Effector memory CD4-positive, alpha-beta T cell (primary cell): ENCODE results near the gene D2HGDH.

Source experiments
- DNase-seq, 3 donors: peaks; one replicate each; pipeline ENCODE4 v3.0.0-alpha.2; 2020
- H3K27ac ChIP-seq: 2 replicates; pipeline ENCODE4 v1.7.0; 2013; ENCODE audit warnings: mild to moderate bottlenecking, low read length, moderate library complexity; ENCODE audit not compliant: insufficient read depth, poor library complexity, severe bottlenecking
- H3K27me3 ChIP-seq: replicated peaks from 2 replicates; pipeline ENCODE4 v1.7.0; 2013; ENCODE audit warnings: mild to moderate bottlenecking, low read length; ENCODE audit not compliant: insufficient read depth, control insufficient read depth, poor library complexity, severe bottlenecking
- H3K36me3 ChIP-seq: 2 replicates; pipeline ENCODE4 v1.7.0; 2013; ENCODE audit warnings: mild to moderate bottlenecking, low read length, moderate library complexity; ENCODE audit not compliant: control insufficient read depth, insufficient read depth
- H3K4me1 ChIP-seq: 2 replicates; pipeline ENCODE4 v1.7.0; 2013; ENCODE audit warnings: low read length, mild to moderate bottlenecking; ENCODE audit not compliant: control insufficient read depth, insufficient read depth, poor library complexity, severe bottlenecking
- H3K4me3 ChIP-seq: 2 replicates; pipeline ENCODE4 v1.7.0; 2013; ENCODE audit warnings: low read length, low read depth, mild to moderate bottlenecking; ENCODE audit not compliant: insufficient read depth, poor library complexity, severe bottlenecking
- H3K9me3 ChIP-seq: 2 replicates; pipeline ENCODE4 v1.7.0; 2013; ENCODE audit warnings: mild to moderate bottlenecking, low read length, moderate library complexity; ENCODE audit not compliant: control insufficient read depth

D2HGDH gene

GRCh38 chr2:241767464-241768250 is 33.2 kb downstream of the D2HGDH start:
- DNase-seq, result no peak
- H3K4me1 ChIP-seq, result peaks cover 13% of the 10 kb centered on the region
- no peaks in the 10 kb centered on the region for H3K9me3 ChIP-seq
- H3K27ac ChIP-seq, result no peak overlapping the region
- H3K36me3 ChIP-seq, result no peaks in the 10 kb centered on the region
- no peaks in the 10 kb centered on the region for H3K27me3 ChIP-seq
- H3K4me3 ChIP-seq, result no peak overlapping the region

- Histone ChIP-seq H3K27ac (no peak overlapping the region), H3K4me1 (peaks cover 17% of the 10 kb centered on the region), H3K9me3 (no peaks in the 10 kb centered on the region), H3K36me3 (no peaks in the 10 kb centered on the region), H3K27me3 (no peaks in the 10 kb centered on the region), H3K4me3 (no peak overlapping the region)
- no peak for DNase-seq
Observed at GRCh38 chr2:241768251-241768711, 33.9 kb downstream of the D2HGDH start.

GRCh38 chr2:241768850-241769249 is 34.4 kb downstream of the D2HGDH start:
- H3K9me3 ChIP-seq, result no peaks in the 10 kb centered on the region
- no peaks in the 10 kb centered on the region for H3K36me3 ChIP-seq
- DNase-seq, result no peak
- peaks cover 17% of the 10 kb centered on the region for H3K4me1 ChIP-seq
- no peak overlapping the region for H3K4me3 ChIP-seq
- H3K27me3 ChIP-seq, result no peaks in the 10 kb centered on the region
- no peak overlapping the region for H3K27ac ChIP-seq

- Histone ChIP-seq H3K4me1 (peaks cover 7% of the 10 kb centered on the region), H3K27me3 (no peaks in the 10 kb centered on the region), H3K9me3 (no peaks in the 10 kb centered on the region), H3K36me3 (no peaks in the 10 kb centered on the region), H3K4me3 (no peak overlapping the region), H3K27ac (no peak overlapping the region)
- no peak for DNase-seq
Observed at GRCh38 chr2:241769819-241770184, 35.4 kb downstream of the D2HGDH start.

GRCh38 chr2:241770185-241770935 is 35.9 kb downstream of the D2HGDH start:
- H3K27me3 ChIP-seq, result no peaks in the 10 kb centered on the region
- H3K4me3 ChIP-seq, result no peak overlapping the region
- peaks cover 6% of the 10 kb centered on the region for H3K4me1 ChIP-seq
- H3K27ac ChIP-seq, result no peak overlapping the region
- H3K9me3 ChIP-seq, result no peaks in the 10 kb centered on the region
- no peak for DNase-seq
- no peaks in the 10 kb centered on the region for H3K36me3 ChIP-seq

GRCh38 chr2:241770936-241771285 is 36.5 kb downstream of the D2HGDH start:
- Histone ChIP-seq H3K4me3 (no peak overlapping the region), H3K27ac (no peak overlapping the region), H3K4me1 (peaks cover 6% of the 10 kb centered on the region), H3K36me3 (no peaks in the 10 kb centered on the region), H3K9me3 (no peaks in the 10 kb centered on the region), H3K27me3 (no peaks in the 10 kb centered on the region)
- DNase-seq, result no peak

GRCh38 chr2:241771286-241772062 is 37.0 kb downstream of the D2HGDH start:
- no peaks in the 10 kb centered on the region for H3K9me3 ChIP-seq
- peaks cover 6% of the 10 kb centered on the region for H3K4me1 ChIP-seq
- no peak for DNase-seq
- no peaks in the 10 kb centered on the region for H3K36me3 ChIP-seq
- H3K27ac ChIP-seq, result no peak overlapping the region
- H3K27me3 ChIP-seq, result no peaks in the 10 kb centered on the region
- H3K4me3 ChIP-seq, result no peak overlapping the region

- DNase-seq, result peak in 1 of 3 donors; percentile 25
- no peak overlapping the region for H3K4me3 ChIP-seq
- no peaks in the 10 kb centered on the region for H3K27me3 ChIP-seq
- no peaks in the 10 kb centered on the region for H3K9me3 ChIP-seq
- no peaks in the 10 kb centered on the region for H3K36me3 ChIP-seq
- no peak overlapping the region for H3K27ac ChIP-seq
- H3K4me1 ChIP-seq, result peaks cover 6% of the 10 kb centered on the region
Observed at GRCh38 chr2:241772063-241772499, 37.7 kb downstream of the D2HGDH start.

- H3K9me3 ChIP-seq, result no peaks in the 10 kb centered on the region
- H3K4me3 ChIP-seq, result no peak overlapping the region
- DNase-seq, result no peak
- H3K27me3 ChIP-seq, result no peaks in the 10 kb centered on the region
- H3K36me3 ChIP-seq, result no peaks in the 10 kb centered on the region
- no peak overlapping the region for H3K27ac ChIP-seq
- H3K4me1 ChIP-seq, result peaks cover 6% of the 10 kb centered on the region
Observed at GRCh38 chr2:241773511-241774418, 39.3 kb downstream of the D2HGDH start.
